Nucleus accumbens (tissue), 56 donors: ENCODE data around the gene HHIP.
"Not testable (repeated sequence)": the region's sequence is repeated elsewhere in the genome, so short reads cannot be mapped to it uniquely, and the experiment has no call there.

Experiments
- DNase-seq, 56 donors: peaks; one replicate each; lab custom pipeline; 2025; lab: John Stamatoyannopoulos, UW

HHIP gene

GRCh38 chr4:144739511-144740033 lies 93.6 kb downstream of the HHIP start:
- no peak for DNase-seq

- DNase-seq, result no peak
These were observed 94.4 kb downstream of the HHIP start for GRCh38 chr4:144740316-144740715.

GRCh38 chr4:144748814-144749555 lies 103.0 kb downstream of the HHIP start:
- DNase-seq, result no peak

GRCh38 chr4:144750348-144750747 lies 104.4 kb downstream of the HHIP start:
- DNase-seq, result no peak

- DNase-seq, result peak in 11 of 56 donors; percentile 0 to 36 (median 2)
These were observed 108.8 kb downstream of the HHIP start for GRCh38 chr4:144754562-144755410.

- DNase-seq, result no peak
These were observed 112.0 kb downstream of the HHIP start for GRCh38 chr4:144757969-144758368.

- not testable (repeated sequence) for DNase-seq
These were observed 122.9 kb downstream of the HHIP start for GRCh38 chr4:144768809-144769208.

- no peak for DNase-seq
These were observed 132.4 kb downstream of the HHIP start for GRCh38 chr4:144778364-144778763.

- DNase-seq, result no peak
These were observed 136.4 kb downstream of the HHIP start for GRCh38 chr4:144782345-144782744.

GRCh38 chr4:144785961-144786360 lies 140.0 kb downstream of the HHIP start:
- no peak for DNase-seq

GRCh38 chr4:144787365-144788258 lies 141.7 kb downstream of the HHIP start:
- no peak for DNase-seq

- no peak for DNase-seq
These were observed 142.5 kb downstream of the HHIP start for GRCh38 chr4:144788469-144788868.

- not testable (repeated sequence) for DNase-seq
These were observed 146.0 kb downstream of the HHIP start for GRCh38 chr4:144791933-144792332.
